B cell (primary cell): ENCODE data around the gene GAREM1.

ENCODE experiments used
- EZH2 ChIP-seq: IDR thresholded peaks from 2 replicates; pipeline ENCODE4 v1.6.1; 2012; ENCODE audit warnings: borderline replicate concordance, low read depth, mild to moderate bottlenecking, moderate library complexity, low read length; ENCODE audit not compliant: insufficient read depth, poor library complexity, severe bottlenecking
- TF ChIP-seq, protein P1 (sequence below): fragments of 200-600 bp; IDR thresholded peaks from one replicate; pipeline ENCODE4 v1.8.0; 2022; ENCODE audit warnings: antibody characterized with exemption, mild to moderate bottlenecking

DNA sequence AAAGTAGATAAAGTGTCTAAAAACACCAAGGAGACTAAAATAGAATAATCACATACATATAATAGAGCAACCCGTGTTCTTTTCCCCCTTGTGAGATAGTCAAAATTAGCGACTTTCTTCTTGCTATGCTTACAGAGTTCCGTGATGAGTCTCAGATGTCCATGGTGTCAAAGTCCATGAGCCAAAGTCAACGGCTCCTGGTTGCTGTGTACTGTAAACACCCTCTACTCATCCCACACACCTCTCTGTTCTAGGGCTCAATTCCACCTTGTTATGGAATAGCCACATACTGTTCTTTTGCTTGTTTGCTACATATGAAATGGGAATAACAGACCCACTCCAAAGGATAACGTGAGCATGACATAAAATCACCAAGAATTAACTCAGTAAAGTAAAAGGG is 52.5 kb downstream of the GAREM1 start:
- TF ChIP-seq, protein P1, sequence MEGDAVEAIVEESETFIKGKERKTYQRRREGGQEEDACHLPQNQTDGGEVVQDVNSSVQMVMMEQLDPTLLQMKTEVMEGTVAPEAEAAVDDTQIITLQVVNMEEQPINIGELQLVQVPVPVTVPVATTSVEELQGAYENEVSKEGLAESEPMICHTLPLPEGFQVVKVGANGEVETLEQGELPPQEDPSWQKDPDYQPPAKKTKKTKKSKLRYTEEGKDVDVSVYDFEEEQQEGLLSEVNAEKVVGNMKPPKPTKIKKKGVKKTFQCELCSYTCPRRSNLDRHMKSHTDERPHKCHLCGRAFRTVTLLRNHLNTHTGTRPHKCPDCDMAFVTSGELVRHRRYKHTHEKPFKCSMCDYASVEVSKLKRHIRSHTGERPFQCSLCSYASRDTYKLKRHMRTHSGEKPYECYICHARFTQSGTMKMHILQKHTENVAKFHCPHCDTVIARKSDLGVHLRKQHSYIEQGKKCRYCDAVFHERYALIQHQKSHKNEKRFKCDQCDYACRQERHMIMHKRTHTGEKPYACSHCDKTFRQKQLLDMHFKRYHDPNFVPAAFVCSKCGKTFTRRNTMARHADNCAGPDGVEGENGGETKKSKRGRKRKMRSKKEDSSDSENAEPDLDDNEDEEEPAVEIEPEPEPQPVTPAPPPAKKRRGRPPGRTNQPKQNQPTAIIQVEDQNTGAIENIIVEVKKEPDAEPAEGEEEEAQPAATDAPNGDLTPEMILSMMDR: no peak
- TF ChIP-seq EZH2: no peak
